ENCODE results near the gene FAM185A.
"Not testable (repeated sequence)": the region's sequence is repeated elsewhere in the genome, so short reads cannot be mapped to it uniquely, and the experiment has no call there.

Gene FAM185A

GRCh38 chr7:102780926-102781325 lies 32.1 kb downstream of the FAM185A start:
- not testable (repeated sequence) for DNase-seq

- DNase-seq, result not testable (repeated sequence)
These were observed 40.0 kb downstream of the FAM185A start for GRCh38 chr7:102788770-102789169.

- not testable (repeated sequence) for DNase-seq
These were observed 41.7 kb downstream of the FAM185A start for GRCh38 chr7:102790364-102791100.

GRCh38 chr7:102791367-102791766 lies 42.6 kb downstream of the FAM185A start:
- DNase-seq, result not testable (repeated sequence)

GRCh38 chr7:102791831-102792230 lies 43.0 kb downstream of the FAM185A start:
- not testable (repeated sequence) for DNase-seq

- DNase-seq, result not testable (repeated sequence)
These were observed 45.8 kb downstream of the FAM185A start for GRCh38 chr7:102794567-102794966.

GRCh38 chr7:102795987-102796595 lies 47.3 kb downstream of the FAM185A start:
- not testable (repeated sequence) for DNase-seq

- no peak for DNase-seq
These were observed 57.8 kb downstream of the FAM185A start for GRCh38 chr7:102806613-102807012.

- DNase-seq, result no peak
These were observed 62.1 kb downstream of the FAM185A start for GRCh38 chr7:102810916-102811315.

- DNase-seq, result no peak
These were observed 63.3 kb downstream of the FAM185A start for GRCh38 chr7:102811942-102812678.

- no peak for DNase-seq
These were observed 64.6 kb downstream of the FAM185A start for GRCh38 chr7:102813191-102814024.

GRCh38 chr7:102814025-102814471 lies 65.2 kb downstream of the FAM185A start:
- no peak for DNase-seq

GRCh38 chr7:102817616-102818573 lies 69.1 kb downstream of the FAM185A start:
- no peak for DNase-seq

- no peak for DNase-seq
These were observed 70.4 kb downstream of the FAM185A start for GRCh38 chr7:102819151-102819550.

GRCh38 chr7:102821994-102822747 lies 73.4 kb downstream of the FAM185A start:
- no peak for DNase-seq

GRCh38 chr7:102823390-102824119 lies 74.8 kb downstream of the FAM185A start:
- DNase-seq, result no peak

GRCh38 chr7:102828286-102828685 lies 79.5 kb downstream of the FAM185A start:
- no peak for DNase-seq

GRCh38 chr7:102829075-102829474 lies 80.3 kb downstream of the FAM185A start:
- DNase-seq, result no peak

GRCh38 chr7:102830197-102830596 lies 81.4 kb downstream of the FAM185A start:
- DNase-seq, result no peak

GRCh38 chr7:102832674-102833073 lies 83.9 kb downstream of the FAM185A start:
- DNase-seq, result no peak

Data from activated CD8-positive, alpha-beta memory T cell treated with anti-CD3 and anti-CD28 coated beads for 24 hours (primary cell).